Measurements from ENCODE around the gene CELF2. TPM values are rescaled to one million over a fixed set of nuclear protein-coding genes. Genes with fewer than 3 reads are reported as not detected.
A peak's percentile ranks its signal among the peaks of the same experiment; 100 is the strongest.

The CELF2 gene
- total and polyA plus RNA-seq, 8 donors = 58.0 to 107 (median 65.9) TPM

GRCh38 chr10:11006428-11006825, 11.2 kb upstream of the CELF2 start:
- H3K27ac ChIP-seq = no peak overlapping the region
- H3K27me3 ChIP-seq = peaks cover 0 to 9% of the 10 kb centered on the region in 2 donors
- ATAC-seq (no peak), DNase-seq (no peak)
- H3K4me1 ChIP-seq = no peaks in the 10 kb centered on the region
- no peak for TF ChIP-seq CTCF (IDR thresholded peaks at IDR 0.05)
- intact Hi-C loops (cut with DNase I) = no loop called here
- H3K9me3 ChIP-seq = no peaks in the 10 kb centered on the region
- no peaks in the 10 kb centered on the region for H3K36me3 ChIP-seq
- H3K4me3 ChIP-seq = peak overlapping the region; percentile 13 to 27

GRCh38 chr10:11007476-11008020, 10.1 kb upstream of the CELF2 start:
- no peak for TF ChIP-seq CTCF (IDR thresholded peaks at IDR 0.05)
- no peaks in the 10 kb centered on the region for H3K36me3 ChIP-seq
- H3K27me3 ChIP-seq = peaks cover 0 to 14% of the 10 kb centered on the region in 2 donors
- H3K4me1 ChIP-seq = no peaks in the 10 kb centered on the region
- no peak for ATAC-seq
- intact Hi-C loops (cut with DNase I) = no loop called here
- no peak overlapping the region for H3K27ac ChIP-seq
- H3K4me3 ChIP-seq = no peak overlapping the region
- H3K9me3 ChIP-seq = no peaks in the 10 kb centered on the region
- no peak for DNase-seq

GRCh38 chr10:11009471-11010308, 8.0 kb upstream of the CELF2 start:
- intact Hi-C loops (cut with DNase I) = no loop called here

GRCh38 chr10:11010582-11010981, 7.1 kb upstream of the CELF2 start:
- Histone ChIP-seq H3K4me3 (no peak overlapping the region), H3K27me3 (peaks cover 0 to 39% of the 10 kb centered on the region in 2 donors), H3K27ac (no peak overlapping the region), H3K36me3 (no peaks in the 10 kb centered on the region), H3K4me1 (peaks cover 0 to 13% of the 10 kb centered on the region in 2 donors), H3K9me3 (no peaks in the 10 kb centered on the region)
- no peak for TF ChIP-seq CTCF (IDR thresholded peaks at IDR 0.05)
- intact Hi-C loops (cut with DNase I) = no loop called here
- ATAC-seq = no peak
- DNase-seq = no peak

More at GRCh38 chr10:11009471-11010308, 8.0 kb upstream of the CELF2 start:
- H3K27me3 ChIP-seq = peaks cover 0 to 30% of the 10 kb centered on the region in 2 donors
- DNase-seq (no peak), ATAC-seq (no peak)
- TF ChIP-seq CTCF (IDR thresholded peaks at IDR 0.05) = no peak
- no peaks in the 10 kb centered on the region for H3K36me3 ChIP-seq
- H3K4me3 ChIP-seq = no peak overlapping the region
- no peak overlapping the region for H3K27ac ChIP-seq
- peaks cover 0 to 13% of the 10 kb centered on the region in 2 donors for H3K4me1 ChIP-seq
- no peaks in the 10 kb centered on the region for H3K9me3 ChIP-seq

GRCh38 chr10:11011436-11011835, 6.2 kb upstream of the CELF2 start:
- intact Hi-C loops (cut with DNase I) = no loop called here
- H3K27me3 ChIP-seq = peaks cover 0 to 47% of the 10 kb centered on the region in 2 donors
- no peak overlapping the region for H3K4me3 ChIP-seq
- TF ChIP-seq CTCF (IDR thresholded peaks at IDR 0.05) = no peak
- no peak overlapping the region for H3K27ac ChIP-seq
- no peaks in the 10 kb centered on the region for H3K9me3 ChIP-seq
- H3K36me3 ChIP-seq = no peaks in the 10 kb centered on the region
- ATAC-seq = no peak
- DNase-seq = no peak
- peaks cover 0 to 13% of the 10 kb centered on the region in 2 donors for H3K4me1 ChIP-seq

Measured in left lung (tissue), 10 donors.